NCI-H1105 (cell line): ENCODE measurements around the gene TRAF6.
"Not testable (repeated sequence)": the region's sequence is repeated elsewhere in the genome, so short reads cannot be mapped to it uniquely, and the experiment has no call there.

Experiments
- DNase-seq: peaks from one replicate; lab custom pipeline; 2025; lab: John Stamatoyannopoulos, UW

TRAF6 gene, protein sequence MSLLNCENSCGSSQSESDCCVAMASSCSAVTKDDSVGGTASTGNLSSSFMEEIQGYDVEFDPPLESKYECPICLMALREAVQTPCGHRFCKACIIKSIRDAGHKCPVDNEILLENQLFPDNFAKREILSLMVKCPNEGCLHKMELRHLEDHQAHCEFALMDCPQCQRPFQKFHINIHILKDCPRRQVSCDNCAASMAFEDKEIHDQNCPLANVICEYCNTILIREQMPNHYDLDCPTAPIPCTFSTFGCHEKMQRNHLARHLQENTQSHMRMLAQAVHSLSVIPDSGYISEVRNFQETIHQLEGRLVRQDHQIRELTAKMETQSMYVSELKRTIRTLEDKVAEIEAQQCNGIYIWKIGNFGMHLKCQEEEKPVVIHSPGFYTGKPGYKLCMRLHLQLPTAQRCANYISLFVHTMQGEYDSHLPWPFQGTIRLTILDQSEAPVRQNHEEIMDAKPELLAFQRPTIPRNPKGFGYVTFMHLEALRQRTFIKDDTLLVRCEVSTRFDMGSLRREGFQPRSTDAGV

GRCh38 chr11:36509694-36510593, at the start of gene TRAF6:
Gene TRAF6 (minus strand): TSS chr11:36510272. CDS start chr11:36501515, 8,757 bp downstream.
- peak; percentile 85 for DNase-seq

- DNase-seq: no peak
Measured at GRCh38 chr11:36558571-36559413, 48.7 kb upstream of the TRAF6 start.

GRCh38 chr11:36557991-36558390, 47.9 kb upstream of the TRAF6 start:
- no peak for DNase-seq

GRCh38 chr11:36557390-36557789, 47.3 kb upstream of the TRAF6 start:
- peak; percentile 5 for DNase-seq

- no peak for DNase-seq
Measured at GRCh38 chr11:36550385-36551115, 40.5 kb upstream of the TRAF6 start.

DNA sequence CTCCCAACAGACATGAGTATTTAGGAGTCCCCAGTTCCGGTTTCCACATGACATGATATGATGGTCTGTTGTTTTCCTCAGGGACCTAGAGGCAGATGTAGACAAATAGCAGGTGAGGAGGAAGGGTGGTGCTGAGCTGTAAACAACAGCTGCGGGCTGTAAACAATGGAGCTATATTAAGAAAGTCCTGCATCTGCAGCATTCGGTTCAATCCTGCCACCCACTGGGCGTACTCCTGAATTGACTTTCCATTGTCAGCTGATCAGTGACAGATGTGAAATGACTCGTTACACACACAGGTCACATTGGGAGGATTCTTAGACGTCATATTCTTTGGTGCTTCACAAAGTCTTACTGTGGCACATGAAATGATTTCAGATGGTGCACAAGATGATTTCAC, 30.9 kb upstream of the TRAF6 start:
- DNase-seq: peak; percentile 43

DNA sequence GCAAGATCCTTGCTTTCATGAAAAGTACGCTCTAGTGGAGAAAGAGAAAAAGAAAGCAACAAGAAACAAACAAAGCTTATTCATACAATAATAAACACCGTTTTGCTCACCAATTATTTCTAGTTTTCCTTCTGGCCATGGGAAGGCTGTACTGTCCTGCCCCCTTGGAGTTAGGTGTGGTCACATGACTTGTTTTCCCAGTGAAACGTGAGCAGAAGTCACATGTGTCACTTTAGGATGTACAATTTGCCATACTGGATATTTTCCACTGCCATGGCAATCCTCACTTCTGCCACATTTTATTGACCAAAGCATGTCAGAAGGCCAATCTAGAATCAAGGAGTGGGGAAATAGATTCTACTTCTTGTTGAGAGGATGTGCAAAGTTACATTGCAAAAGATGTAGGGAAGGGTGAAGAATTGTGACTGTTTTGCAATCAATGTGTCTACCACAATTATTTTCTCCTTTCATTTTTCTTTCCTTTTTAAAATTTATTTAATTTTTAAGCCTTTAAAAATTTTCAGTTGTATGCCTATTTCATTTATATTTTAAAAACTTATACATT, 24.3 kb upstream of the TRAF6 start:
- DNase-seq: no peak

DNA sequence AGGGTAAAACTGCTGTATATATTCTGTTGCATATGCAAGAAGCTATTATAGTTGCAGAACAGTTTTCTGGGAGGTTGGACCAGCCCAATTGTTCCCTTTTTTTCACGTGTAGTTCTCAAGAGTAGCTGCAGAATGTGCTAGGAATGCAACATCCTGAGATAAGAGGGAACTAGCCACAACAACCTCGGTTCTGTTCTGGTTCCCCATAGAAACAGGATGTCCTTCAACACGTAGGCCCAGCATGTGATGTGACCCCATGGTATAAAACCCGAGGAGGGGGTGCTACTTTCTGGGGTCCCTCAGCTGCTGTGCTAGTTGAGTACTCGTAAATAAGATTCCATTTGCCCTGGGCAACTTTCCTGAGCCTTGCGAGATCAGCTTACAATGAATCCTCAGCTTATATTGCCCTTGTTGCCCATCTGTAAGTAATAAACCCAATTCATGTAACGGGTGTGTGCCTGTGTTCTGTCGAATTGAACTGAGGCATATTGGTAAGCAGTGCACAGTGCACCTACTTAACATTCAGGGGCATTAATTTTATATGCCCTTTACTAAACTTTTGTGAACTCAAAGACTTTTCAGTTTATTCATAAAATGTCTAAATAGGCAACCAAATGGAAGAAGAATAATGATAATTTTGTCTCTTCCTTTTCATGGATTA, 23.0 kb upstream of the TRAF6 start:
- no peak for DNase-seq

- DNase-seq: no peak
Measured at GRCh38 chr11:36530840-36531239, 20.8 kb upstream of the TRAF6 start.

DNA sequence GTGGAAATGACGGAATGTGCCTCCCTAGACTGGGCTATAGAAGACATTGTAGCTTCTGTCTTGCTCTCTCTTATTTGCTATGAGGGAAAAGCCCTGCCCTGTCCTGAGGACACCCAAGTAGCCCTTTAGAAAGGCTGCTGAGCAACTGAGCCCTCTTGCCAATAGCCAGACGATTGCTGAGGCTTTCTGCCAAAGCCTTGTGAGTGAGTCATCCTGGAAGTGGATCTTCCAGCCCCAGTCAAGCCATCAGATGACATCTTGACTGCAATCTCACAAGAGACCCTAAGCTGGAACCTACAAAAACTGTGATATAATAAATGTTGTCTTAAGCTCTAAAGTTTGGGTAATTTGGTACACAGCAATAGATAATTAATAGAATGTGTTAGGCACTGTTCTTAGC, 3.9 kb upstream of the TRAF6 start:
- DNase-seq: no peak

GRCh38 chr11:36512016-36512415, 1.9 kb upstream of the TRAF6 start:
- no peak for DNase-seq

DNA sequence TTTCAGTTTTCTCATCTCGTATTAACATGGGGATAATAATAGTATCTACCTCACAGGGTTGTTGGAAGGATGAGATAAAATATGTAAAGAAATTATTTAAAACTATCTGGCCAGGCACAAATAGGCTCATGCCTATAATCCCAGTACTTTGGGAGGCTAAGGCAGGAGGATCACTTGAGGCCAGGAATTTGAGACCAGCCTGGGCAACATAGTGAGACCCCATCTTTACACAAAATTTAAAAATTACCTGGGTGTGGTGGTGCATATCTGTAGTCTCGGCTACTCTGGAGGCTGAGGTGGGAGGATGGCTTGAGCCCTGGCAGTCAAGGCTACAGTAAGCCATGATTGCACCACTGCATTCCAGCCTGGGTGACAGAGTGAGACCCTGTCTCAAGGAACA, 990 bp upstream of the TRAF6 start:
- not testable (repeated sequence) for DNase-seq

GRCh38 chr11:36510594-36510942, 496 bp upstream of the TRAF6 start:
- DNase-seq: no peak

DNA sequence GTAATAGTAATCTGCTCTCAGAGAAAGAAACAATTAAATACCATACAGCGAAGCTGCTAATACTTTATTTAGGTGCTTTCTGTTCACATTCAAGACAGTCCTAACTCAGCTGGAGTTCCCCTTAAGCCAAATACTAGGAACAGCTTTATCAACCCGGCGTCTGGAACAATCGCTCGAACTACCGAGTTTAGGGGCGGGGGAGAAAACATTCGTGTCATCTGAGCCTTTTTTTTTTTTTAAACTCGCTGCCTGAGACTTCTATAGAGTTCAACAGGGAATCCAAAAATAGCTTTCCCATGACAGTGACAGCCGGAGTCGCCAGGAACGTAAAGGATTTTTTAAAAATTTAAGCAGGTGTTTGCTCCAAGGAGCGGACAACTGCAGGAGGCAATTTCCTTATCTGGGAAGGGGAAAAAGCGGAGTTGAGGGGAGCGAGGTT, 852 bp downstream of the TRAF6 start:
- DNase-seq: no peak

DNA sequence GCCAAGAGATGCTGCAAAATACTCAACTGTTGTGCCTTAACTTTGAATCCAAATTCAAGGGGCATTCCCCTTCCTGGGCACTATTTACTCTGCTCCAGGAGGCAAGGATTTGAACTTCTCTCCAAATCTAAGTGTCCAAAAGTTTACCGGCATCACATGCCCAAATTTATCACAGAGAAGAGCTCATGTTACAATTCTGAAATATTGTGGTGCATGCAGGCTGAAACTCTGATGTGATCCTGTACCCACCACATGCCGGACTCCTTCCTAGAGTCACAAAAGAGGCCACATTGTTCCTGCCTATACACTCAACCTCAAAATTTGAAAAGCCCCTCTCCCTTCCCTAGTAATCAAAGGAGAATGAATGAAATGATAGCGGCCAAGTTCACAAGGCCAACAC, 1.3 kb downstream of the TRAF6 start:
- DNase-seq: no peak

- no peak for DNase-seq
Measured at GRCh38 chr11:36507824-36508489, 2.1 kb downstream of the TRAF6 start.

DNA sequence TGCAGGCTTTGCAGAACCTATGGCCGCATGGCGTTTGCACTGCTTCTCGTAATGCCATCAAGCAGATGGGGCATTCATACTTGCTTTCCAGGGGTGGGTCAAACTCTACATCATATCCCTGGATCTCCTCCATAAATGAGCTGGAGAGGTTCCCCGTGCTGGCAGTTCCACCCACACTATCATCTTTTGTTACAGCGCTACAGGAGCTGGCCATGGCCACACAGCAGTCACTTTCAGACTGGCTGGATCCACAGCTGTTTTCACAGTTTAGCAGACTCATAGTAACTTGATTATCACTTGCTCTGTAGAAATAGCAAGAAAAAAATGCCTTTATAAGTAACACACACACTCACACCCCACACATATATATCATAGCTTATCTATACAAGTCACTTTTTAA, 8.8 kb downstream of the TRAF6 start:
- DNase-seq: no peak

- DNase-seq: no peak
Measured at GRCh38 chr11:36500315-36500721, 9.8 kb downstream of the TRAF6 start.

- no peak for DNase-seq
Measured at GRCh38 chr11:36499315-36499714, 10.8 kb downstream of the TRAF6 start.

GRCh38 chr11:36498721-36499120, 11.4 kb downstream of the TRAF6 start:
- no peak for DNase-seq
